Measurements from ENCODE around the gene CRIM1.

GRCh38 chr2:36489281-36489680 lies 133.7 kb downstream of the CRIM1 start:
- TF ChIP-seq, protein P1, sequence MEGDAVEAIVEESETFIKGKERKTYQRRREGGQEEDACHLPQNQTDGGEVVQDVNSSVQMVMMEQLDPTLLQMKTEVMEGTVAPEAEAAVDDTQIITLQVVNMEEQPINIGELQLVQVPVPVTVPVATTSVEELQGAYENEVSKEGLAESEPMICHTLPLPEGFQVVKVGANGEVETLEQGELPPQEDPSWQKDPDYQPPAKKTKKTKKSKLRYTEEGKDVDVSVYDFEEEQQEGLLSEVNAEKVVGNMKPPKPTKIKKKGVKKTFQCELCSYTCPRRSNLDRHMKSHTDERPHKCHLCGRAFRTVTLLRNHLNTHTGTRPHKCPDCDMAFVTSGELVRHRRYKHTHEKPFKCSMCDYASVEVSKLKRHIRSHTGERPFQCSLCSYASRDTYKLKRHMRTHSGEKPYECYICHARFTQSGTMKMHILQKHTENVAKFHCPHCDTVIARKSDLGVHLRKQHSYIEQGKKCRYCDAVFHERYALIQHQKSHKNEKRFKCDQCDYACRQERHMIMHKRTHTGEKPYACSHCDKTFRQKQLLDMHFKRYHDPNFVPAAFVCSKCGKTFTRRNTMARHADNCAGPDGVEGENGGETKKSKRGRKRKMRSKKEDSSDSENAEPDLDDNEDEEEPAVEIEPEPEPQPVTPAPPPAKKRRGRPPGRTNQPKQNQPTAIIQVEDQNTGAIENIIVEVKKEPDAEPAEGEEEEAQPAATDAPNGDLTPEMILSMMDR (conservative IDR thresholded peaks at IDR 0.05; ENCODE audit: low read length): no peak
- TF ChIP-seq EZH2phosphoT487 (IDR thresholded peaks at IDR 0.05; ENCODE audit: borderline replicate concordance): no peak

All from Loucy (cell line).